NCI-H1105 treated with DMSO at 0.1 percent for 48 hours (cell line): ENCODE results near the gene RHBDF1.
A peak's percentile ranks its signal among the peaks of the same experiment; 100 is the strongest.
"Not testable (repeated sequence)": the region's sequence is repeated elsewhere in the genome, so short reads cannot be mapped to it uniquely, and the experiment has no call there.

Experiments
- DNase-seq: peaks from one replicate; lab custom pipeline; 2025; lab: John Stamatoyannopoulos, UW

The RHBDF1 gene

DNA sequence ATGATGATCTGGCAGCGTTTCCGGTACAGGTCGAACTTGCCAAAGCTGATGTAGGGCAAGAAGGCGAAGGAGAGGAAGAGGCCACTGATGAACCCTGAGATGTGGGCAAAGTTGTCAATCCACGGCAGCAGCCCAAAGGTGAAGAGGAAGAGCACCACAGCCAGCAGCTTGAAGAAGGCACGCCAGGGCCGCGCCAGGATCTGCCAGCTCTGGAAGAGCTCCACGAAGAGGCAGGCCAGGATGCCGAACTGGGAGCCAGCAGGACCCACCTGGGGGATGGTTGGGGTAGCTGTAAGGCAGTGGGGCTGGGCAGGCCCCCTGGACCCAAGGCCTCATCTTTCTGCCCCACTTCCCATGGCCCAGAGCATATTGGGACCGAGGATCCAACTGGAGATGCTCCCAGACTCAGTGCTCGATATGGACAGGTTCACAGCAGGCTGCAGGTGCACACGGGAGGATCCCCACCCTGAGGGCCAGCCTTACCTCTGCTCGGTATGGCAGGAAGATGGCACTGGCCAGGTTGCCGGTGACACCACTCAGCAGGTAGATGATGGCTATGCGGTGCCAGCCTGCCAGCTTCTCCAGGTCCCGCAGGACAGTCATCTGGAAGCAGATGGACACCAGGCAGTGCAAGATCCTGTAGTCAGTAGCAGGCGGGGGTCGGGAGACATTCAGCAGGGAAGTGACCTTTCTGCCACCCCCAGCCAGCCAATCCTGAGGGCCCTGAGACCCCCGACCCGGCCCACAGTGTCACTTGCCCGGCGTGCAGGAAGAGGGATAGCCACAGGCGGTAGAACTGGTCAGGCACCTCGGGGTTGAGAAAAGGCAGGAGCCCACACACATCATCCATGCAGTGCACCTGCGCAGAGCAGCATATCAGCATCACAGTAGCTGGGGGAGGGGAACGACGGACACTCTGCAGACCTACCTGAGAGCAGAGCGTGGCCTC lies 13.7 kb downstream of the RHBDF1 start:
- no peak for DNase-seq

DNA sequence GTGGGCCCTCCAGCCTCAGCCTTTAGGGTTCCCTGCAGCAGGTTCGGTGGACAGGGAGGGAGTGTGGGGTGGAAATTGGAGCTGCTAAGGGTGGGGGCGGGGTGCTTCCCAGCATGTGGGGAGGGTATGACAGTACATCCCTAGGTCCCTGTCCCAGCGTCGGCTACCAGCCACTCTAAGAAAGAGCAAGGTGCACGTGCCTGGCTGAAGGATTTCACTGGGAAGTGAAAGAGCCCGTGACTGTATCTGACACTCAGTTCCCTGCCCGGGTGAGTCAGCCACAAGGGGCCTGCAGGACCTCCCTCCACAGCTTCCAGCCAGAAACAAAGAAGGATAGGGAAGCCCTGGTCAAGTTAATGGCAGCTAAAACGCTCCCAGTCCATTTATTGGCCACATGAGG lies 14.7 kb downstream of the RHBDF1 start:
- no peak for DNase-seq

DNA sequence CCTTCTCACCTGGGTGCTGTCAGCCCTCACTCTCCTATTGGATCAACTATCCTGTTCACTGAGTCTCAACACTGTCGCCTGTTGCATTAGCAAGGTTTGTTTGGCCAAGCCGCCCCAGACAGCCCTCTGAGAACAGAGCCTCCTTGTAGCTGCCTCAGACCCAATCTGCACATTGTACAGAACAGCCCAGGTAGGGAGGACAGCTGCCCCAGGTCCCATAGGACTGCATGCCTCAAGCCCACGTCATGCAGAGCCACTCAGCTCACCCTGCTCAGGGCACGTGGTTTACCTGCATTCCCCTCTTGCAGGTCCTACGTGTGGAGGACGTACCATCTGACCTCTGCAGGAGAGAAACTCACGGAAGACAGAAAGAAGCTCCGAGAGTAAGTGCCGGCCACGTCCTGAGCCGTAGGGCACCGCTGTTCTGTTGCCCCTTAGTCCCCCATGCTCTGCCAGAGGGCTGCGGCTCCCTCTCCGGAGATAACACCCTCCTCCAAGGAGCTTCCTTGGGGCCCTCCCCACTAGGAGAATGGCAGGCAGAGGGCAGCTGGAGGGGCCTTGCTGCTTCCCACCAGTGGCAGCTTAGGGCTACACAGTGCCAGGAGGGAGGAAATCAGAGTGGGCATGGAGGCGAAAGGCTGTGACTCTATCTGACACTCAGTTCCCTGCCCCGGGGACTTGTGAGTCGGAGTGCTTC lies 16.1 kb downstream of the RHBDF1 start:
- DNase-seq, result no peak

DNA sequence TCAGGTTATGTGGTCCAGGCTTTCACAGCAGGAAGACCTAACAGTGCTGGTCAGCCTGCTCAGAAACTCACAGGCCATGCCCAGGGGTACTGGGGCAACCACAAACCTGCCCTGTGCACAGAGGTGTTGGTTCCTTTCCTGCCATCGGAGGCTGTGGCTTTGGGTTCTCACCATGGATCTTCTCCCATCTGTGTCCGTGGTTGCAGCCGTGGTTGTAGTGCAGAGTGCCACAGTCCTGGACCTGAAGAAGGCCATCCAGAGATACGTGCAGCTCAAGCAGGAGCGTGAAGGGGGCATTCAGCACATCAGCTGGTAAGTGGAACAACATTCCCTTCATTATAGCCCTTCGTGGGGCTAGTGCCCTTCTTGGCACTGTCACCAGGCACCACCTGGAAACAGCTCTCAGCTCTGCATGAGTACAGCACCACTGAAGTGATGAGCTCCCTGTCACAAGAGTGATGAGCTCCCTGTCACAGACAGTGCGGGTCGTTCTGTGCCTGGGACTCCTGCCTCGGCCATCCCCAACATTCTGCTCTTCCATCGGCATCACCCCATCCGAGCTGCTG lies 16.8 kb downstream of the RHBDF1 start:
- DNase-seq, result no peak

DNA sequence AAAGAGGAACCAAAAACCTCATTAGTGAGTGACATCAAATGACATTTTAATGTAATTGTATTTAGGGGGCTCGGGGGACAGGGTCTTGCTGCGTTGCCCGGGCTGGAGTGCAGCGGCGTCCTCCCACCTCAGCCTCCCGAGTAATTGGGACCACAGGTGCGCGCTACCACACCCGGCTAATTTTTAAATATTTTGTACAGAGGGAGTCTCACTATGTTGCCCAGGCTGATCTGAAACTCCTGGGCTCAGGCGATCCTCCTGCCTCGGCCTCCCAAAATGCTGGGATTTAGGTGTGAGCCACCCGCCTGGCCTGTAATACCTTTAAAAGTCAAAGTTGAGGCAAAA lies 18.2 kb downstream of the RHBDF1 start:
- DNase-seq, result no peak

DNA sequence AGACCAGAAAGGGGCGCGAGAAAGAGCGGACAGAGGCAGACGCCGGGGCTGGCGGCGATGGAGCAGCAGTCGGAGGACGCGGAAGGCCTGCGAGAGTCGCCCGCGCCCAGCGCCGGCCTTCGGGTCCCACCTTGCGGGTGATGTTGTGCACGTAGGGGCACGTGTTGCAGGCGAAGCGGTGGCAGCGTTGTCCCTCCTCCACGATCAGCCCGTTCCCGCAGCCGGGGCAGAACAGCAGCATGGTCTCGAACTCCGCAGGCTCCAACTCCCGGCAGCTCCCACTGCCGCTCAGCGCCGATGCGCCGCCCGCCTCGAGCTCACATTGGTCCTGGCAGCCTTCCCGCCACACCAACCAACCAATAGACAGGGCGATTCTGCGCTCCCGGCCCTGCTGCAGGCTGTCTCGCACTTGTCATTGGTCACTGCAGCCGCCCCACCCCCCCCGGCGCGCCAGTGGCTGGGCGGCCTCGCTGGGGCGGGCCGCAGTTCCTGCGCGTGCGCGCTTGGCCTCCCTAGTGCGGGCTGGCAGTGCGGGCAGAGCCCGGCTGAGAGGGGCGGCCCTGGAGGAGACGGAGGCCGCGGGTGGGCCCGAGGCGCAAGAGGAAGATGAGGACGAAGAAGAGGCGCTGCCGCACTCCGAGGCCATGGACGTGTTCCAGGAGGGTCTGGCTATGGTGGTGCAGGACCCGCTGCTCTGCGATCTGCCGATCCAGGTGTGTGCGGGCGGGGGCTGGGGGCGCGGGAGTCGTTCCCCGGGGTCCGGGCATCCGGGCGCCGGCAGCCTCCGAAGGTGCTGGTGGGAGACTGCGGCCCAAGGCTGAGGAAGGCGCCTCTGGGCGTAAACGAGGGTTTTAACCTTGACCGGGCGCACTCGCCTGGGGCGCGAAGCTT lies 18.8 kb downstream of the RHBDF1 start, which contains the start of the genes POLR3K and SNRNP25:
Gene POLR3K (minus strand): TSS at position 263 of the 891 bp plus-strand sequence. CDS start 22 bp downstream, at position 241.
Gene SNRNP25 (plus strand): TSS at position 483 of the 891 bp plus-strand sequence. CDS start 189 bp downstream, at position 672.
- peak; percentile 91 for DNase-seq

DNA sequence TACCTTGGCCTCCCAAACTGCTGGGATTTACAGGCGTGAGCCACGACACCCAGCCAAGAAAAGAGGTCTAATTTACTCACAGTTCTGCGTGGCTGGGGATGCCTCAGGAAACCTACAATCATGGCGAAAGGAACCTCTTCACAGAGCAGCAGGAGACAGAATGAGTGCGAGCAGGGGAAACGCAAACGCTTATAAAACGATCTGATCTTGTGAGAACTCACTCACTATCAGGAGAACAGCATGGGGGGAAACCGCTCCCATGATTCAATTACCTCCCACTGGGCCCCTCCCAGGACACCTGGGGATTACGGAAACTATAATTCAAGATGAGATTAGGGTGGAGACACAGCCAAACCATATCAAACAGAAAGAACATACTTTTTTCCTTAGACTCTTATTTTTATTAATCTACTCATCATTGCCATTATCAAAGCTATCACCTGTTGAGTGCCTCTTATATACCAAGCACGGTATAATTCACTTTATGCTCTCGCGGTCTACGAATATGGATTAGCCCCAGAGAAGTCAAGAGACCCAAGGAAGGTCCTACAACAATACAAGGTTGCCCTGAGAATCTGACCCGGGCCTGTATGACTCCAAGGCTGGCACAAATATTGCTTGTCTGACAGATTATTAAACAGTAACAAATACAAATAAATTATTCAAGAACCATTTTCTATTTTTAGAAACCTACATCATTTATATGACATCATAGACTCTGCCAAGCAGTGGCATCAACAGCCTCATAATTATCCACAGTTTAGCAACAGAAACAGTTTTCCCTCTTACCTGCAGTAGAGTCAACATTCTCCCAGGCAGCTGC lies 21.5 kb downstream of the RHBDF1 start:
- DNase-seq, result no peak

DNA sequence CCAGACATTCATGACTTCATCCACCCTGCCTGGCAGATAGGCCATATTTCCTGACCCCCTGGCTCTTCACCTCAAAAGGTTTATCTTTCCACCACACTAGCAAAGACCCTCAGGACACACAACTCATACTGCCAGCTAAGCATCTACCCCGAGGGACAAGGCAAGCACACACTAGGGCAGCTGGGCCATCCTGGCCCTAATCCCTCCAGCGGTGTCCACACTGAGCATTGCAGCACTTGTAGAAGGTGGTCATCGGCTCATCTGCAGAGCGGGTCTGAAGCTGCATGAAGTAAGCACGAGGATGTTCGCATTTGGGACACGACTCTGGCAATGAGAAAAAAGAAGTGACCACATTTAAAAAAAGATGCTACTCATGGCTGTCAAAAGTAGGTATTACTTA lies 25.2 kb downstream of the RHBDF1 start:
- no peak for DNase-seq

DNA sequence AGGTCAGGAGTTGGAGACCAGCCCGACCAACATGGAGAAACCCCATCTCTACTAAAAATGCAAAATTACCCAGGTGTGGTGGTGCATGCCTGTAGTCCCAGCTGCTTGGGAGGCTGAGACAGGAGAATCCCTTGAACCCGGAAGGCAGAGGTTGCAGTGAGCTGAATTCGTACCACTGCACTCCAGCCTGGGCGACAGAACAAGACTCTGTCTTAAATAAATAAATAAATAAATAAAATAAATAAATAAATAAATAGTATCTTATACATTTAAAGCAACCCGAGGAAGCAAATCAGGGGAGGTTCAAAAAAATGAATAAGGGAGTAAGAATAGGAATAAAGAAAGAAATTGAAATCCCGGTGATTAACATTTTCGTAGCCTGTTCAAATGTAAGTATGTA lies 25.9 kb downstream of the RHBDF1 start:
- not testable (repeated sequence) for DNase-seq

DNA sequence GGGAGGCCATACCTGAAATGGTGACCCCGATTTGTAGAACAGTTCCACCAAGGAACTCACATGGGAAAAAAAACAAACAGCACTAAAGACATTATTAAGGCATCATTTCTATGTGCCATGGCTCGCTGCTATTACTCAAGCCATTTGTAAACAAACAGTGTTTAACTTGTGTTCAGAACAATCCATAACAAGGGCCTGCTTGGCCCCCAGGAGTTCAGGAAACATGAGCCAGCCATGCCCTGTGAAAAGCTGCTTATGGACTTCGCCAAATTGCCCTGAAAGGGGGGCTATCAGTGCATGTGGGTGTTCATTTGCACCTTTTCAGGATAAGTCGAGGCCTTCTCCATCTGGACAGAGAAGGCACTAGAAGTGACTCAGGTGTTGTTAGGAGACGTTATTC lies 27.0 kb downstream of the RHBDF1 start:
- DNase-seq, result no peak

DNA sequence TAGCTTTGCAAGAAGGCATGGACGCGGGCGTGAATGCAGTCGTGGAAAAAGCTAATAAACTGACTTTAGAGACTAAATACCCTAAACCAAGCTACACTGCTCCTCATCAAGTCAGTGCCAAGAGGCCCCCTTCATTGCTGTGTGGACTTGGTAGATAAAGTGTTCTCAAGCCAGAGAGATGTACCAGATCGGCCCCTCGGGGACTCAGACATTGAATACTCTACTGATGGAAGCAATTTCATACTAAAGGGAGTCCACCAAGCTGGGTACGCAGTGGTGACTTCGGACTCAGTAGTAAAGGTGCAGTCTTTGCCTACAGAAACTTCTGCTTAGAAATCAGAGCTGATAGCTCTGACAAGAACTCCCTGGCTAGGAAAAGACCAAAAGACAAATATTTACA lies 27.8 kb downstream of the RHBDF1 start:
- no peak for DNase-seq

DNA sequence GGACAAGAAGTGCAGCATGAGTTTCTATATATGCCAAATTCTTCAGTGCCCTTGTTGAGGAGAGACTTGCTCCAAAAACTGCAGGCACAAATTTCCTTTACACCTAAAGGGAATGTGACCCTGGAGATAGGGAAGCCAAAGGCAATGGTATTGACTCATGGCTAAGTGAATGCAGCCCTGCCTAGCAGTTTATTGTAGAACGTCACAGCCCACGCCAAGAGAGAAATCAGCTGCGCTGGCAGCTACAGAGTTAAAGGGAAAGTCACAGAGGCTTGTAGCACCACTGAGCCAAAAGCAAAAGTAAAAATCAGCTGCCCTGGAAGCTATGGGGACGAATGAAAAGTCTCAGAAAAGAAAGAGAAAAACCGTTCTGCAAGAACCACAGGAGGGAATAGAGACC lies 29.1 kb downstream of the RHBDF1 start:
- DNase-seq, result no peak

DNA sequence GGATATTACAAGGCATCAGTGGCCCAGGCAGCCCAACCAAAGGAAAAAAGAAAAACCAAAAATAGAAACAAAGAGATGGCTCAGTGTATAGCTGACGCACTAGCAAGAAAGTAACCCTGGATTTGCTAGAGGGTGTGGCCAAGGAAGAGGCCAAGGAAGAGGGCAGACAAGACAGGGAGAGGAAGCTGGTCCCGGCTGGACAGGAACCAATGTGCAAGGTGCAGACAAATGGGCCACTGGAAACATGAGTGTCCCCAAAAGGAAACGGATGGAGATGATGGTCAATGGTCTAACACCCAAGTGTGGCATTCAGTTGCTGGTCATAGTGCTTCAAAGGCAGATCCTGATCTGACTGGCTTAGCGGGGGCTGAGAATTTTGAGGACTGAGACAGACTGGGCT lies 29.7 kb downstream of the RHBDF1 start:
- DNase-seq, result no peak

DNA sequence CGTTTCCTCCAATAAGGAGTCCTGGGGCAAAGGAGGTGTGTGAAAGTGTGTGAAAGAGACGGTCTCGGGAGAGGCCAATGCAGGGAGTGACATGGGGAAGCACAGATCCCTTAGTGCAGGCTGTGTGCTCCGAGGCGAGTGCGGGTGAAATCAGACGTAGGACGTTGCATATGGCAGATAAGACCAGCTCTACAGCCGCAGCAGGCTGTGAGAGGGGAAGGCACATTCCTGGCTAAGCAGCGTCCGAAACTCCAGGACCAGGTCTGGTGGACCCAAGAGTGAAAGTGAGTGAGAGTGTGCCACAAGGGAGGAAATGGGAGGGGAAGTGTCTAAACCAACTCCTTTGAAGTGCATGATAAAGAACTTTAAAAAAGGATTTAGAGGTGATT lies 30.4 kb downstream of the RHBDF1 start:
- DNase-seq, result no peak

DNA sequence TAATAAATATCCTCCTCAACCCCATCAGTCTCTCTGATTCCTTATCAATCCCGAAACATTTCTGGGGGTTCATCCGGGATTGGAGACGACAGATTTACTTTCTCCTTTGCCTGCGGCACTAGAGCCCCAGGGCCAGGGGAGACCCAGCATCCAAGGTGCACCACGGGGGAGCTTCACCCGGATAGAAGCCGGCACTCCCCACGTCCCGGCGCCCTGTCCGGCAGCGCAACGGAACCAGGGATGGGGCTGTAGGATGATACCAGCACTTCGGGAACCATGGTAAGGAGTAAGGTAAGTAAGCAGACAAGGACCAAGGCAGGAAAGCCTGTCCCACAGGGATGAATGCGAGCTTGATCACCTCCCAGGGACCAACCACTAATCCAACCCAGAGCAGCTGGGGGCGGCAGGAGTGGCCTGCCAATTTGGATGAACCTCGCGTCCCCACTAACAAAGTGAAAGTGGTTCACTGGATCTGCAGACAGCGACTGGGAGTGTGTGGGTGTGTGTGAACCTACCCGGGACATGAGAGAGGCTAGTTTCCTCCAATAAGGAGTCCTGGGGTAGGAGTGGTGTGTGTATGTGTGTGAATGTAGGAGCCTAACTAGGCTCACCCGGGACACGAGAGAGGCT lies 30.9 kb downstream of the RHBDF1 start:
- DNase-seq, result no peak

DNA sequence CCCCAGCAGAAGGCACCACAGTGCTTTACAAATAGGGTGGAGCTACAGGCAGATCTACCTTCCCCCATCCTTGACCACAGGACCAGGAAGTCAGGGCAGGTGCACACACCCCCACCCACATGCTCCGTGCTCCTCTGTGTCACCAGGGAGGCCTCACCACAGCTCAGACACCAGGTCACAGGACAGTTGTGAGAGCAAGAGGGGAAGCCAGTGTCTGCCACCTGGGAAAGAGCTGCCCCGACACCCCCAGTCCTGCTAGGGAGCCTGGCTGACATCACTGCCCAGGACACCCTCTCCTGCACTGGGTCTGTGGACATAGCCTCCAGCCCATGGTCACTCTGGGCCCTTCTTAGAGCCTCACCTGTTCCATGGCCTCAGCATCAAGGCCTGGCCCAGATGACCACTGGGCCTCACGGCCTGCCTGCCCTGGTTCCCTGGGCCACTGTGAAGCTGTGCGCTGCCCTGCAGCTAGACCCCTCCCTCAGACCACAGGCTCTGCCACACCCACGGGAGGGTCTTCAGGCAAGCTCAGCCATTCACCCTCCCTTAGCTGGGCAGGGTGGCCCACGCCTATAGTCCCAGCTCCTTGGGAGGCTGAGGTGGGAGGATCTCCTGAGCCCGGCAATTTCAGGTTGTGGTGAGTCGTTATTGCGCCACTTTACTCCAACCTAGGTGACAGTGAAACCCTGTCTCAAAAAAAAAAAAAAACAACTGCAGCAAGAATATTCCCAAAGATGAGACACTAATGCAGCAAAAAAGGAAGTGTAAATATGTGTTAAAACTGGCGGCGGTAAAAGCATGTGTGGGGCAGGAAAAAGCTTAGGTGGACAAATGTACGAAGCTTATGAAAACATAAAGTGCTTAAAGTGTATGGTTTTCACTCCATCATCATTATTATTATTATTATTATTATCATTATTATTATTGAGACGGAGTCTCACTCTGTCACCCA lies 33.2 kb downstream of the RHBDF1 start:
- DNase-seq, result no peak

DNA sequence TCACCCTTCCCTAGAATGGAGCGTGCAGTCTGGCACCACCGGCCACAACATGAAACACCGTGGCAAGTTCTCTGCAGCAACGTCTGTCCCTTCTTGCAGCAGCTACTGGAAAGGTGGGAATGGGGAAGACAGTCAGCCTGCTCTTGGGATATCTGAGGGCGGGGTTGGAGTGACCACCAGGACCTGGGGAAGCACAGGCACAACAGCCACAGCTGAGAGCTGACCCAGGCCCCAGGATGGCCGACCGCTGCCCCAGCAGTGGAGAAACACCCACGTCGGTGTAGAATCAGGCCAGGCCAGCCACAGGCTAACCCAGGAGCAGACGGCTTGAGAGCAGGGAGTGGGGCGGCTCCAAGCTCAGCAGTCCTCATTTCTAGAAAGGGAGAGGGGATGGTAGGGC lies 34.2 kb downstream of the RHBDF1 start:
- not testable (repeated sequence) for DNase-seq

DNA sequence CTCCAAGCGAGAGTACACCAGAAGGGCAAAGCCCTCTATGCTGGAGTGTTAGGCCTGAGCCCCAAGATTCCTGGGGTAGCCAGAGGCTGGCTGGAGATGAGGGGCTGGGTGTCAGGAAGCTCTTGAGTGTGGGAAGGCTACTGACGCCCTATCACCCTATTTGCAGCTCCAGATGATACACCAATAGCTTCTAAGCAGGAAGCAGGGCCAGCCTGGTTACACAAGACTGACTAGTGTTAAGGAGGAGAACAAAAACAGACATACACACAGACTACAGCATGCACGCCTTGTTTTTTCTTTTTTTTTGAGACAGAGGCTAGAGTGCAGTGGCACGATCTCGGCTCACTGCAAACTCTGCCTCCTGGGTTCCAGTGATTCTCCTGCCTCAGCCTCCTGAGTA lies 34.9 kb downstream of the RHBDF1 start:
- DNase-seq, result no peak

DNA sequence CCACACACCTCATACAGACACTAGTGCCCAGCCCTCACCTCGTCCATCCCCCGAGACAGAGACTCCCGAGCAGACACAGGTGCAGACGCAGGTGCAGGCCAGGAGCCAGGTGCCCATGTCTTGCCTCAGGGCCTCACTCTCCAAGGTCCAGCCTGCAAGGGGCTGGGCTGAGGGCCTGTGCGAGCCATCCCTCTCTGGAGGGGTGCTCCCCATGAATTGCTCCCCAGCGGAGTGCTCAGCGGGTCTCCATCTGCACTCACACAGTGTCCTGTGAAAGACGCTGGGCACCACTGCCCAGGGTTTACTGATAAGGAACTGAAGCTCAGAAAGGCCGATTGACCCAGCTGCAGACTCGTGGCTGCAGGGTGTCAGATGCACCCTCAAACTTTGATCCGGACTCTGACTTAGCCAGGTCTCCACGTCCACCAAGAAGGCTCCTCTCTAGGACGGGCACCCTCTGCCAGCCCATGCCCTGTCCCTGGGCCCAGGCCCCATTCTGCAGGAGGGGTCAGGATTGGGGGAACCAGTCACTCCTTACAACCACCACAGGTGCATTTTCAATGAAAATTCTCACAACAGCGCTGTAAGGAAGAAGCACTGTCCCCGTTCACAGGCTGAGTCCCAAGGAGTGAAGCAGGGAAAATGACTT lies 36.0 kb downstream of the RHBDF1 start:
- no peak for DNase-seq
